22Rv1 (cell line): ENCODE results near the gene ALOX5AP.

Experiments
- ZFX ChIP-seq: fragments of 450-650 bp; IDR thresholded peaks from 2 replicates; pipeline ENCODE4 v1.6.1; 2017; ENCODE audit warnings: antibody characterized with exemption, borderline replicate concordance
- TF ChIP-seq, protein P1 (sequence below): fragments of 450-650 bp; IDR thresholded peaks from 2 replicates; pipeline ENCODE4 v1.5.1; 2017; ENCODE audit warnings: mild to moderate bottlenecking

GRCh38 chr13:30792285-30793000 lies 57.1 kb downstream of the ALOX5AP start:
- TF ChIP-seq, protein P1, sequence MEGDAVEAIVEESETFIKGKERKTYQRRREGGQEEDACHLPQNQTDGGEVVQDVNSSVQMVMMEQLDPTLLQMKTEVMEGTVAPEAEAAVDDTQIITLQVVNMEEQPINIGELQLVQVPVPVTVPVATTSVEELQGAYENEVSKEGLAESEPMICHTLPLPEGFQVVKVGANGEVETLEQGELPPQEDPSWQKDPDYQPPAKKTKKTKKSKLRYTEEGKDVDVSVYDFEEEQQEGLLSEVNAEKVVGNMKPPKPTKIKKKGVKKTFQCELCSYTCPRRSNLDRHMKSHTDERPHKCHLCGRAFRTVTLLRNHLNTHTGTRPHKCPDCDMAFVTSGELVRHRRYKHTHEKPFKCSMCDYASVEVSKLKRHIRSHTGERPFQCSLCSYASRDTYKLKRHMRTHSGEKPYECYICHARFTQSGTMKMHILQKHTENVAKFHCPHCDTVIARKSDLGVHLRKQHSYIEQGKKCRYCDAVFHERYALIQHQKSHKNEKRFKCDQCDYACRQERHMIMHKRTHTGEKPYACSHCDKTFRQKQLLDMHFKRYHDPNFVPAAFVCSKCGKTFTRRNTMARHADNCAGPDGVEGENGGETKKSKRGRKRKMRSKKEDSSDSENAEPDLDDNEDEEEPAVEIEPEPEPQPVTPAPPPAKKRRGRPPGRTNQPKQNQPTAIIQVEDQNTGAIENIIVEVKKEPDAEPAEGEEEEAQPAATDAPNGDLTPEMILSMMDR: no peak
- TF ChIP-seq ZFX: no peak
